ACHN (cell line): ENCODE measurements around the gene ARF6.

Source experiments
- DNase-seq: peaks from one replicate; pipeline ENCODE4 v3.0.0-alpha.2; 2015
- in situ Hi-C: cut with HindIII; loops from 2 replicates; pipeline ENCODE4 v1.10.0; 2017; ENCODE audit warnings: low sequenced_read_pairs, low pct_ligation_motif_present, low pct_unique_long_range_greater_than_20kb

The ARF6 gene

DNA sequence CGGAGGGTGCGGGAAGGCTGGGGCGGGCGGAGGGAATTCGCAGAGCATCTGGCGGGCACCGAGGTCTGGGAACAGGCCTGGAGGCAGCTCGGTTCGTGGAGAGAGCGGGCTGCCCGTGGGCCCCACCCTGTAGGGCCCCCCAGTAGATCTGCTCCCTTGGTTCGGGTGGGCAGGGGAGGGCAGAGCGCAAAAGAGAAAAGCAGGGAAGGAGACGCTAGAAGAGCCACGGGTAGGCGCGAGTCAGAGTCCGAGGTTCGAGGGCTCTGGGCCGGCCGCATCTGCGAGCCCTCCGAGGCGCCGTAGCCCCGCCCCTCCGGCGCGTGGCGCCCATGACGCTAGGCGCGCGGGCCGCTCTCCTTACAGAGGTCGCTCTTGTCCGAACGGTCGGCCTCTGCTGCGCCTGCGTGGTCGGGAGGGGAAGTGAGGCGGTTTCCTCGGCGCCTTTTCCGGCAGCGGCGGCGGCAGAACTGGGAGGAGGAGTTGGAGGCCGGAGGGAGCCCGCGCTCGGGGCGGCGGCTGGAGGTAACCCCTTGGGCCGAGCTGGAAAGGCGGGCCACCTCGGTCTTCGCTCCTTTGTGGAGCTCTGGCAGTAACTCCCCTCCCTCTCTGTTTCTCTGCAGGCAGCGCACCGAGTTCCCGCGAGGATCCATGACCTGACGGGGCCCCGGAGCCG lies at the start of gene ARF6:
Gene ARF6 (plus strand): TSS at position 447 of the 673 bp plus-strand sequence. CDS start 655 bp downstream, outside the sequence.
- in situ Hi-C loops = no loop called here
- peak; percentile 96 for DNase-seq

DNA sequence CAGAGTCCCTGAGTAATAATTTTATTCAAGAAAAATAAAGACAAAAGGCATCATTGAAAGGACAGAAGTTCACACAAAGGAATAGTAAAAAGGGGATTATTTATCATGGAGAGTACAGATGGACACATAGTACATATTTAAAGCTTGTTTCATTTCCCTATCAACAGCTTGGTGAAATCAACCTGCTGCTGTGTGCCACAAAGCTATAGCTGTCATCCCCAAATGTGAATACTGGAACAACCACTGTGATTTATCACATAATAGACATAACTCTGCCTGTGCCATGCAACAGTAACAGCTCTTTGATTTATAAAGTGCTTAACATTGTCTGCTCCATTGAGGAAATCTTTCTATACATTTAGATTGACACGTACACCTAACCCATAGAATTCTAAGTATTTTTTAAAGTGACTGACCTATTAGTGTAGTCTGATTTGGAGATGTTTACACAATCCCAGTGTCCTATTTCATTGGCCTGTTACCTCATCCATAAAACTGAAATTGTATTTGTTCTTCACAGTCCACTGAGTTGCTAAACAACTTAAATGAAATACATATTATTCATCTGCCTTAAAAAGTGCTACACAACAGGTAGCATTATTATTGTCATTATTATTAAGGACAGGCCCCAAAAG lies 43.6 kb upstream of the ARF6 start:
- in situ Hi-C loops = no loop called here
- no peak for DNase-seq

DNA sequence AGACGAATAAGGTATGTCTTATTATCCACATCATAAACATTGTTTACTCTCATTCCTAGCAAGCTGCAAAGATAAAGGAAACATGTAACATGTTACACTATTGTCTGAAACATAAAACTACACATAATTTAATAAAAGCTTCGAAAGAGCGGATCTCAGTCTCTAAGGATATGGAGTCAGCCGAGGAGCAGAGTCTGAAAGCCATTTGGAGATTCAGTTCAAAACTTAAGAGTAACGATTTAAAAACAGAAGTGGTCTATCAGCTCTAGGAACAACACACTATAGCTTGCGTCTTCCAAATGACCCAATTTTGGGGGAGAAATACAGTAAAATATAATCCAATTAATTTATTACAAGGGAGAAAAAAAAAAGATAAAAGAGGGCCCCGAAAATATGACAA lies 41.1 kb upstream of the ARF6 start:
- in situ Hi-C loops = loop anchor here (25.0 kb wide), 1 partner anchor 260 kb away; the partner anchor contains the start of gene VCPKMT

DNA sequence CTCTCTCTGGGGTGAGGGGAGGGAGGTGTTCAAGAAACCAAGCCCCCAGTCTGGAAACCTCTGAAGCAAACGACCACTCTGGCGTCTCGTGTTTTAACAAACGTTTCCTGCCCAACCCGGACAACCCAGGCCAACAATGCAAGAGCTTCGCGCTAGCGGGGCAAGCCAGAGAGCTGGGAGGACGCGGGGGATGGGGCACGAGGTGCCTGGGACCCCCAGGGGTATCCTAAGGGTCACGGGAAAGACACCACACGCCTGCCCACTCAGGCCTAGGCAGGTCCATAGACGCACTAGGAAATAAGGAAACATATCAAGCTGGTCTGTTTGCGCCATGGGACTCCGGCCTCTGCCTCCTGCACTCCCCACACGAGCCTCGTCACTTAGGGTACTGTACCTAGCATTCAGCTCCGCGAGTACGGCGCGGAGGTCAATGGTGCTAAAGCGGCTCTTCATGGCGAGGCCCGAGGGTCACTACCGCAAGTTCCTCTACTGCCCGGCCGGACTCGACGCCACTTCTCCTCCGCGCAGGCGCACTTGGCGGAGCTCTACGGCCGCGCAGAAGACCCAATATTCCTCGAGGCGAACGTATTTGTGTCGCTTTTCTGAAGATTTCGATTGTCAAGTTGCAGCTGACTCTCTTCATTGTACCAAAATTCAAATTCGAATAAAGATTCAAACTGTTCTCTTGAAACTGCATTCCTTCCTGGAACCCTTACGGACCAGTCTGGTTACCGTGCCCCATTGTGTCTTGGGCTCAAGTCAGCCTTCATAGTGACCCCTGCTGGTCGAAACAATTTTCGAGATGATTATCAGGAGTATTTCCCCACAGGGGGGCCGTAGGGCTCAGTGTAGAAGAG lies 40.4 kb upstream of the ARF6 start, which contains the start of gene NEMF:
Gene NEMF (minus strand): TSS at position 488 of the 857 bp plus-strand sequence. CDS start 35 bp downstream, at position 453.
- peak; percentile 88 for DNase-seq
- in situ Hi-C loops = loop anchor here (25.0 kb wide), 1 partner anchor 260 kb away; the partner anchor contains the start of gene VCPKMT

More for the DNA sequence above, 41.1 kb upstream of the ARF6 start:
- DNase-seq = no peak

DNA sequence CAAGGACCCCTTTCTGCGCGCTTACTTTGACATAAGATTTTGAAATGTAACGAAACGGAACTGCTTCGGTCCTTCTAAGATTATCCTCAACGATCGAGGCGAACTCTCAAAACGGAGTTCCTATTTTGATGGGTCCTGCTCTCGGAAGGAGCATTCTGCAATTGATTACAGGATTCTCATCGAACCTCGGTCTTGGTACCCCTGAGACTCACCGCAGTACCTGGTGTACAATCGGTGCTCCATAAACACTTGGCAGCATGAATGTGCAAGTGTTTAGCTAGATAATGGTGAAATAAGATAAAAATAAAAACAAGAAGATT lies 39.8 kb upstream of the ARF6 start:
- in situ Hi-C loops = loop anchor here (25.0 kb wide), 1 partner anchor 259 kb away; the partner anchor contains the start of gene VCPKMT
- DNase-seq = no peak

DNA sequence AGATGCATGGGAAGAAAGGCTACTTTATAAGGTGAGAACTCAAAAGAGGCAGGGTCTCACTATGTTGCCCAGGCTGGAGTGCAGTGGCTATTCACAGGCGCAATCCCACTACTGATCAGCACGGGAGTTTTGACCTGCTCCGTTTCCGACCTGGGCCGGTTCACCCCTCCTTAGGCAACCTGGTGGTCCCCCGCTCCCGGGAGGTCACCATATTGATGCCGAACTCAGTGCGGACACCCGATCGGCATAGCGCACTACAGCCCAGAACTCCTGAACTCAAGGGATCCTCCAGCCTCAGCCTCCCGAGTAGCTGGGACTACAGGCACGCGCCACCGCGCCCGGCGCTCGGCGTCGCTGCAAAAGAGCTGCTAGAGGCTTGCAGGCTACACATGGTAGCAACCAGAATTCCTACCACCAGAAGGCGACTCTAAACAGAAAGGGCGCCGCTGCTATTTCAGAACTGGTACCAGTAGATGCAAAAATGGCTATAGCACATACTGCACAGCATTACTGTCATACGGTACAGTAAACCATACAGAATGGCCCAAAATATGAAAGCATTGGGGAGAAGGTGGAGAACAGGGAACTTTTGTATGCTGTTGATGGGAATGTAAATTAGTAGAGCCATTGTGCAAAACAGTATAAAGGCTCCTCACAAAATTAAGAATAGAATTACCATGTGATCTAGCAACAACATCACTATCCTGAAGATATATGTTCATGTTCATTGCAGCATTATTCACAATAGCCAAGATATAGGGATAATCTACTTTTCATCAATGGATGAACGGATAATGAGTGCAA lies 39.1 kb upstream of the ARF6 start:
- in situ Hi-C loops = loop anchor here (25.0 kb wide), 1 partner anchor 259 kb away; the partner anchor contains the start of gene VCPKMT
- DNase-seq = peak; percentile 38

DNA sequence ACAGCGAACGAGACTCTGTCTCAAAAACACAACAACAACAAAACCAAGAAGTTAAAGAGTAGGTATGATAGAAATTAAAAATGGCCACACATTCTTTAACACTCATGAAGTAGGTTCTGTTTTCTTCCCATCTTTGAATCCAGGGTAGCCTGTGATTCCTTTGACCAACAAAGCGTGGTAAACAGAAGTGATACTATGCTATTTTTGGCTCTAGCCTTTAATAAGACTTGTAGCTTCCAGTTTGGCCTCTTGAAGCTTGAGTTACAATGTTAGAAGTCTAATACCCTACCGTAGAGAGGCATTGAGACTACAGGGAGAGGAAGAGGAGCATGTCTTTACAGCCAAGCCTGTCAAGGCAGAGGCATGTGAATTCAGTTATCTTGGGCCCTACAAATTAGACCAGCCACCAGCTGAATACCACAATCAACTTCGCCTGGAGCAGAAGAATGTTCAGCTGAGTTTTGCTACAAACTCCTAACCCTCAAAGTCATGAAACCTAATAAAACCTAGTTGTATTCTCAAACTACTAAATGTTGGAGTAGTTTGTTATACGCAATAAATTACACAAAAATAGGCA lies 35.4 kb upstream of the ARF6 start:
- in situ Hi-C loops = loop anchor here (25.0 kb wide), 1 partner anchor 255 kb away; the partner anchor contains the start of gene VCPKMT

DNA sequence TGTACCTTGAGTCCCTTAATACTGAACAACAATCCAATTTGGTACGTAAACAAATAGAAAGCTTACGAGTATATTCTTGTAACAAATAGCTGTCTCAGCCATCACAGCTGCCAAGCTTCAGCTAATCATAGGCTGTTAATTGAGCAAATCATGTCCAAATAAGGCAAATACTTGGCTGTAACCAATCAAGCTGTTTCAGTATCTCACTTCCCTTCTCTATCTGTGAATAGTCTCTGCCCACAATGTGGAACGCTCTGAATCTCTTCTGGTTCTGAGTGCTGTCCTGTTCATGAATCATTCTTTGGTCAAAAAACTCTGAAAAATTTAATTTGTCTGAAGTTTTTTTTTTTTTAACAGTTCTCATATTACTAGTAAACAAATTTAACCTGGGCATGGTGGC lies 34.5 kb upstream of the ARF6 start:
- in situ Hi-C loops = loop anchor here (25.0 kb wide), 1 partner anchor 254 kb away; the partner anchor contains the start of gene VCPKMT
- DNase-seq = no peak

More for the DNA sequence above, 35.4 kb upstream of the ARF6 start:
- DNase-seq = no peak

DNA sequence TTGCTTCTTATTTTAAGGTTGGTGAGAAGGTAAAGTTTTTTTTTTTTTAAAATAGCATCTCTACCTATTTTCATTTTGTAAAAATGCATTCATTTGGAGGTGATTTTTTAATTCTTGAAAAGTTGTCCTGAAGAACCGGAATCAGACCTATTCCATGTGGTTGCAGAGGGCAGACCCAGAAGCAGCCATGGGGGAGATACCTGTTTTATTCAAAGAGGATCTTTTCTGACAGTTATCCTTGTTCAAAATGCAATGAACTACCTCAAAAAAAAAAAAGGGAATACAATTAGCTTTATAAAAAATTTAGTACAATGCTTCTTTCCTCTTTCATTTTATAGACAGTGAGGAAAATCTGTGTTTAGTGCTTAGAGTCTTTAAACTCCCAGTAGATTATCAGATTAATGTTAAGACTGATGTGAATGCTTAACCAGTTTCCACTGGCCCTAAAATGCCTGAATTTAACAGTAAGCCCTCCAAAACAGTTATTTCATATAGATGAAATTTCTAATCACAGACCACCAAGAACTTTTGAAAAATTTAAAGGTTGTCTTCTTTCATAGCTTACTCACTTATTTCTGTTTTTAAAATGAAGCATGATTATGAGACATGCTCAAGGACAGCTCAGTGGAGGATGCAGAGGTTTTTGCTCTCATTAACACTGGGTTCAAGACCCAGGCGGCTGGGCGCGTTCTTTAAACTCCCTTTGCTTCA lies 31.7 kb upstream of the ARF6 start:
- in situ Hi-C loops = loop anchor here (25.0 kb wide), 1 partner anchor 251 kb away; the partner anchor contains the start of gene VCPKMT
- DNase-seq = no peak

DNA sequence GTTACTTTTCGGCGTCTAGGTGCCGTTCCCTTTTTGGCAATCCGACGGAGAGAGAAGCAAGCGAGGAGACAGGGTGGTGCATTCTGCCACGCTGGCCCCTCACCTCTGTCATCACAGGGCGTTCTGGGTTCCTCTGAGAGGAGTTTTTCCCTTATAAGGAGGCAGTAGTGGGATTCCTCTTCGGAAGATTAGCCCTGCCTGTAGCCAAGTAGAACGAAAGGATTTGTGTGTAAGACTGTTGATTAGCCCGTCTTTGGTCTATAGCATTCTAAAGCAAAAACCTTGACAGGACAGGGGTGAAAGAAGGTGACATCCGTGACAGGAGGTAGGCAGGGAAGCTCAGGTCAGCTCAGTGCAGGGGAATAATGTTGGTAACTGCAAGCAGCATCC lies 31.2 kb upstream of the ARF6 start:
- in situ Hi-C loops = loop anchor here (25.0 kb wide), 1 partner anchor 251 kb away; the partner anchor contains the start of gene VCPKMT
- peak; percentile 73 for DNase-seq

DNA sequence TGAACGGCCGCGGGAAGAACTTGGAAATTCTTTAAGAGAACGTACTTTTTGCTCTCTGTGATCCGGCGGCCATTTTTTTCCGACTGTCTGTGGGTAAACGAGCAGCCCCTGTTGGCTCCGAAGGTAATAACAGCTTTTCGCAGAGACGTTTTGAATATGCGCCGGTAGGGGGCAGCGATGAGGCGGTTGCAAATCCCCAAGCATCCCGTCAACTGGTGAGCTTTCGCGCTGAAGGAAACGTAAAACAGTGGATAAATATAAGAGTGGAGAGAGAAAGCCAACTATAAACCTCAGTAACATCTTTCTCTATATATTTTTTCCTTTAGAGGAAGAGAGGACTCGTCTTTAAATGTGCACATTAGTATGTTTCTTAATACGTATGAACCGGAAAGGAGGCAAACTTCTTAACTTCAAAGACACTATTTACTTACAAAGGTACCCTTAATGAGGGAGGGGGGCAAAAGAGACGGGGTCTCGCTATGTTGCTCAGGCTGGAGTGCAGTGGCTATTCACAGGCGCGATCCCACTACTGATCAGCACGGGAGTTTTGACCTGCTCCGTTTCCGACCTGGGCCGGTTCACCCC lies 30.7 kb upstream of the ARF6 start:
- peak; percentile 73 for DNase-seq
- in situ Hi-C loops = loop anchor here (25.0 kb wide), 1 partner anchor 250 kb away; the partner anchor contains the start of gene VCPKMT

DNA sequence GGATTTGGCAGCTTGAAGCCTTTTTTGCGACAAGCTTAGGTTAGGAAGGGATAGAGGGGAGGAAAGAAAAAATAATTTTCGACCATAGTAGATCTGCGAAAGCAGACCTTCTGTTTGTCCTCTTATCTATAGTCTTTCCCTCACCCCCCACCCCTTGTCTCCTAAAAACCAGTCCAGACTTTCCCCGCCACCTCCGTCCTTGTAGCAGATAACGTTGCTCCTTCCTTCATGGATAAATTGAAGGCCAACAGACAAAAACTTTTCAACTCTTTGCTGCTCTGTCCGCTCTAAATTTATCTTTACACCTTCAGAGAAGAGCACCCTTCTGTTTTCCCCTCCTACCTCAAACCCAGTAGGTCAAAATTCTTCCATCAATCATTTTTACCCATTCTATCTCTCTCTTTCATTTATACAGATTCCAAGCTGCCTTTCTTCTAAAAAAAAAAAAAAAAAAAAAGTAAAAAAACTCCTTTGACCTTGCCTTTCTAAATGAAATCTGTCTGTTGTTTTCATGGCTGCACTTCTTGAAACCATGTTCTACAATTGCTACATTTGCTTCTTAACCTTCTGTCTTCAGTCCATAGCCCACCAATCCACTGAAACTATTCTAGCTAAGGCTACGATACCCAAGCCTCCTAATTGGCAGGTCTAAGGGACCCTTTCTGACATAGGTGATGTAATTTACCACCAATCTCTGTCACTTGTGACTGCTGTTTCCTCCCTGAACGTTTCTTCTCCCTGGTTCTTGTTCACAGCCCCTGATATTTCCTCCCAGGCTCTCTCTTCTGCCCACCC lies 29.2 kb upstream of the ARF6 start:
- no peak for DNase-seq
- in situ Hi-C loops = loop anchor here (25.0 kb wide), 1 partner anchor 249 kb away; the partner anchor contains the start of gene VCPKMT

DNA sequence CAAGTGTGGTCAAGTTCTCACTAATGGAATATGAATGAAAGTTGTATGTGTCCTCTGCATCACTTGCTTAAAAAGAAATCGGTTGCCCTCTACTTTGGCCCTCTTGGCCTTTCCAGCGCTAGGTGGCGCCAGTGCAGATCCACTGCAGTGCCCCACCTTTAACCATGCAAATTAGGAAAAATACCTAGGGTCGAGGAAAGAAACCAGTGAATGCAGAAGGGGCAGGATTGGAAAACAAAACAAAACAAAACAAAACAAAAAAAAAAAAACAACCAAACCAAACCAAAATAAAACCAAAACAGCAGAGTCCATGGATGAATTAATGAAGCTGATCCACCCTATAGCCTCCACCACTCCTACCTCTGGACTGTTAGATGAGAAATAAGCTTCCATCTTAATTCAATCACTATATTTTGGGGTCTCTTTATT lies 27.4 kb upstream of the ARF6 start:
- DNase-seq = peak; percentile 69

DNA sequence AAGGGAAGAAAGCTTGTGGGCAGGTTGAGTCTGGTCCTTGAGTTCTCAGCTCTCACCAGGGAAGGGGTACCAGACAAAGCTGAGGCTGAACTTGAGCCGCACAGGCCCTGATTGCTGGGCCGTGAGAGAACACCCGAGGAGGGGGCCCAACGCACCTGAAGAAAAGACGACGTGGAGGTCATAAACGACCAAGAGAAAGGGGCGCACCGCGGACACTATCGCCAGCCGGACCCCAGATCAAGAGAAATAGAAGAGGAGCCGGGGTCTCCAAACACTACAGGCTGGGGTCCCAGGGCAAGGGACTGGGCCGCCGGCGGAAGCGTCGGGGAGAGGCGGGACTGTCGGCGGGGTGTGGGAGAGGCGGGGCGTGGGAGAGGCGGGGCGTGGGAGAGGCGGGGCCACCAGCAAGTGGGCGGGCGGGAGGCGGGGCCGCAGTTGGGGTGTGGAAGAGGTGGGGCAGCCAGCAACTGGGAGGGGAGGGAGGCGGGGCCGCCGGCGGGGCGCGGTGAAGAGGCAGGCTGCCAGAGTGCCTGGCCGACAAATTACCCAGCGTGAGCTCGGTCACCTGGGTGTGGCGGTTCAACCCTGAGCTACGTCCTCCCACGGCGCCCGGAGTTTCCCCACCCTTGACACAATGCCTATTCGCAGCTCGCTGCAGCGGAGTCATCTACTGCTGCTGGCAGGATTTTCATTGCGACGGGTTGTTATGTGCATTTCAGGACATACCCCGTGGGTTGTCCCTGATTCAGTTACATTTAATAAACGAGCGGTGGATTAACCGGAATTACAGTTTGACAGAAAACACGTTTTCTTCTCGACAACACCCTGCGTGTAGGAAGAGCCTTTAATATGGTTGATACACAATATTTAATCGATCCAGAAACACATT lies 24.8 kb upstream of the ARF6 start:
- in situ Hi-C loops = loop anchor here (25.0 kb wide), 1 partner anchor 244 kb away; the partner anchor contains the start of gene VCPKMT
- peak; percentile 90 for DNase-seq

More for the DNA sequence above, 27.4 kb upstream of the ARF6 start:
- in situ Hi-C loops = loop anchor here (25.0 kb wide), 1 partner anchor 247 kb away; the partner anchor contains the start of gene VCPKMT

DNA sequence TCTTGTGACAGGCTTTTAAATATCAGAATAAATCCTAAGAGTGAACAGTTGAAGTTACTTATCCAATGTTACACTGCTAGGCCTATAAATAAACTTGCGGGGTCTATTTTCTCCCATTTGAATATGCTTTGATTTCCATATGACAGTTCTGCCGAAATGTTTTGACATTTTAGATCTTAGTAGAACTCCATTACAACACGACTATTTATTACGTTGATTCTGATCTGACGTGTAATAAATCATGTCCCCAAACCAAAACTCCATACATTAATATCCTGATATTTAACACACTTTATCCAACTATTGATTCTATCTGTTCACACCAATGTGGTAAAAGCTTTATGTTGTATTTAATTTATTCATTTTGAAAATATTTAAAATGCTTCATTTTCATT lies 24.2 kb upstream of the ARF6 start:
- no peak for DNase-seq
- in situ Hi-C loops = loop anchor here (25.0 kb wide), 1 partner anchor 244 kb away; the partner anchor contains the start of gene VCPKMT
